ENCODE results near the gene TRDMT1. TPM values are rescaled to one million over a fixed set of nuclear protein-coding genes. Genes with fewer than 3 reads are reported as not detected.

The TRDMT1 gene
- total and polyA plus RNA-seq, 8 donors: 1.4 to 3.9 (median 2.9) TPM

GRCh38 chr10:17225808-17226207, 24.3 kb upstream of the TRDMT1 start:
- WGBS, 2 donors: 75 to 80% methylated on average over 4 of the region's 4 CpGs
- H3K27ac ChIP-seq: no peak overlapping the region
- no peak for ATAC-seq

GRCh38 chr10:17222329-17222728, 20.9 kb upstream of the TRDMT1 start:
- no peak for ATAC-seq
- H3K27ac ChIP-seq: no peak overlapping the region
- TF ChIP-seq CTCF (IDR thresholded peaks at IDR 0.05): no peak
- H3K4me3 ChIP-seq: no peak overlapping the region
- no peaks in the 10 kb centered on the region for H3K27me3 ChIP-seq
- intact Hi-C loops (cut with DNase I): no loop called here
- H3K9me3 ChIP-seq: no peaks in the 10 kb centered on the region
- 71 to 84% methylated on average over 4 of the region's 4 CpGs for WGBS, 2 donors
- H3K36me3 ChIP-seq: no peaks in the 10 kb centered on the region
- H3K4me1 ChIP-seq: peaks cover 0 to 6% (median 0%) of the 10 kb centered on the region in 3 donors
- no peak for FAIRE-seq
- DNase-seq: no peak

More at GRCh38 chr10:17225808-17226207, 24.3 kb upstream of the TRDMT1 start:
- FAIRE-seq (no peak), DNase-seq (no peak)
- H3K9me3 ChIP-seq: no peaks in the 10 kb centered on the region
- no peak overlapping the region for H3K4me3 ChIP-seq
- H3K36me3 ChIP-seq: no peaks in the 10 kb centered on the region
- peaks cover 0 to 7% (median 0%) of the 10 kb centered on the region in 3 donors for H3K4me1 ChIP-seq
- H3K27me3 ChIP-seq: no peaks in the 10 kb centered on the region
- intact Hi-C loops (cut with DNase I): no loop called here
- TF ChIP-seq CTCF (IDR thresholded peaks at IDR 0.05): no peak

- Histone ChIP-seq H3K27me3 (no peaks in the 10 kb centered on the region), H3K36me3 (no peaks in the 10 kb centered on the region), H3K4me1 (peaks cover 0 to 11% (median 0%) of the 10 kb centered on the region in 3 donors), H3K4me3 (no peak overlapping the region), H3K27ac (no peak overlapping the region), H3K9me3 (no peaks in the 10 kb centered on the region)
- WGBS, 2 donors: 19 to 20% methylated on average over 1 of the region's 1 CpG
- FAIRE-seq (no peak), DNase-seq (no peak), ATAC-seq (peak; percentile 24 to 72 (median 60))
- intact Hi-C loops (cut with DNase I): no loop called here
- no peak for TF ChIP-seq CTCF (IDR thresholded peaks at IDR 0.05)
Measured at GRCh38 chr10:17220652-17221100, 19.2 kb upstream of the TRDMT1 start.

GRCh38 chr10:17219024-17219423, 17.6 kb upstream of the TRDMT1 start:
- no peak for FAIRE-seq
- no peak for ATAC-seq
- TF ChIP-seq CTCF (IDR thresholded peaks at IDR 0.05): no peak
- H3K4me3 ChIP-seq: no peak overlapping the region
- H3K27me3 ChIP-seq: no peaks in the 10 kb centered on the region
- 85 to 94% methylated on average over 2 of the region's 2 CpGs for WGBS, 2 donors
- peaks cover 0 to 16% (median 0%) of the 10 kb centered on the region in 3 donors for H3K4me1 ChIP-seq
- no peak overlapping the region for H3K27ac ChIP-seq
- no peaks in the 10 kb centered on the region for H3K9me3 ChIP-seq
- no peak for DNase-seq
- no peaks in the 10 kb centered on the region for H3K36me3 ChIP-seq
- intact Hi-C loops (cut with DNase I): no loop called here

GRCh38 chr10:17217631-17218232, 16.3 kb upstream of the TRDMT1 start:
- 90 to 92% methylated on average over 1 of the region's 1 CpG for WGBS, 2 donors
- no peaks in the 10 kb centered on the region for H3K9me3 ChIP-seq
- no peak overlapping the region for H3K4me3 ChIP-seq
- peaks cover 0 to 21% (median 0%) of the 10 kb centered on the region in 3 donors for H3K4me1 ChIP-seq
- no peak for TF ChIP-seq CTCF (IDR thresholded peaks at IDR 0.05)
- no peaks in the 10 kb centered on the region for H3K36me3 ChIP-seq
- no peak for ATAC-seq
- DNase-seq: no peak
- no peak overlapping the region for H3K27ac ChIP-seq
- intact Hi-C loops (cut with DNase I): no loop called here
- no peak for FAIRE-seq
- H3K27me3 ChIP-seq: no peaks in the 10 kb centered on the region

Data from pancreas (tissue), 10 donors.